Measurements from ENCODE around the gene MOB3C. TPM values are rescaled to one million over a fixed set of nuclear protein-coding genes. Genes with fewer than 3 reads are reported as not detected.

MOB3C gene
- polyA plus RNA-seq, 1 experiment: 11.9 TPM

GRCh38 chr1:46589529-46589928 is 27.1 kb downstream of the MOB3C start:
- CTCF ChIA-PET: no interaction called here
- DNase-seq (ENCODE audit: low read depth, low spot score): no peak
- no peak overlapping the region for H3K27ac ChIP-seq (ENCODE audit: low read depth, low read length)
- H3K27me3 ChIP-seq (ENCODE audit: control insufficient read depth, insufficient read depth, low read length): no peaks in the 10 kb centered on the region
- peaks cover 3% of the 10 kb centered on the region for H3K9me3 ChIP-seq (ENCODE audit: control insufficient read depth, insufficient read depth, low read length)
- TF ChIP-seq CTCF (IDR thresholded peaks at IDR 0.05; ENCODE audit: low read depth, low read length): no peak
- POLR2A ChIA-PET: interaction anchor here (0.6 kb wide), 1 partner anchor 216 kb away, joined by 7 read pairs; no protein-coding TSS in a partner anchor
- no peak overlapping the region for H3K4me3 ChIP-seq (ENCODE audit: low read depth, low read length)

- TF ChIP-seq CTCF (IDR thresholded peaks at IDR 0.05; ENCODE audit: low read depth, low read length): no peak
- CTCF ChIA-PET: no interaction called here
- H3K27ac ChIP-seq (ENCODE audit: low read depth, low read length): no peak overlapping the region
- no peak for DNase-seq (ENCODE audit: low read depth, low spot score)
- peaks cover 3% of the 10 kb centered on the region for H3K9me3 ChIP-seq (ENCODE audit: control insufficient read depth, insufficient read depth, low read length)
- POLR2A ChIA-PET: no interaction called here
- H3K4me3 ChIP-seq (ENCODE audit: low read depth, low read length): no peak overlapping the region
- no peaks in the 10 kb centered on the region for H3K27me3 ChIP-seq (ENCODE audit: control insufficient read depth, insufficient read depth, low read length)
Observed at GRCh38 chr1:46587069-46587468, 29.5 kb downstream of the MOB3C start.

GRCh38 chr1:46585312-46585938 is 31.2 kb downstream of the MOB3C start:
- POLR2A ChIA-PET: interaction anchor here (0.6 kb wide), 1 partner anchor 19 kb away, joined by 3 read pairs; no protein-coding TSS in a partner anchor
- H3K4me3 ChIP-seq (ENCODE audit: low read depth, low read length): no peak overlapping the region
- no peak for TF ChIP-seq CTCF (IDR thresholded peaks at IDR 0.05; ENCODE audit: low read depth, low read length)
- peaks cover 3% of the 10 kb centered on the region for H3K9me3 ChIP-seq (ENCODE audit: control insufficient read depth, insufficient read depth, low read length)
- CTCF ChIA-PET: interaction anchor here (0.6 to 1.0 kb wide), 3 partner anchors 41 to 960 kb away, joined by 3 to 4 read pairs (median 3); no protein-coding TSS in a partner anchor
- H3K27me3 ChIP-seq (ENCODE audit: control insufficient read depth, insufficient read depth, low read length): no peaks in the 10 kb centered on the region
- H3K27ac ChIP-seq (ENCODE audit: low read depth, low read length): no peak overlapping the region
- no peak for DNase-seq (ENCODE audit: low read depth, low spot score)

- Histone ChIP-seq H3K9me3 (ENCODE audit: control insufficient read depth, insufficient read depth, low read length) (no peaks in the 10 kb centered on the region), H3K27ac (ENCODE audit: low read depth, low read length) (no peak overlapping the region), H3K4me3 (ENCODE audit: low read depth, low read length) (no peak overlapping the region), H3K27me3 (ENCODE audit: control insufficient read depth, insufficient read depth, low read length) (no peaks in the 10 kb centered on the region)
- no peak for DNase-seq (ENCODE audit: low read depth, low spot score)
- ChIA-PET CTCF (interaction anchor here (1.1 kb wide), 1 partner anchor 177 kb away, joined by 6 read pairs; no protein-coding TSS in a partner anchor), POLR2A (no interaction called here)
- TF ChIP-seq CTCF (IDR thresholded peaks at IDR 0.05; ENCODE audit: low read depth, low read length): no peak
Observed at GRCh38 chr1:46583494-46583893, 33.1 kb downstream of the MOB3C start.

- POLR2A ChIA-PET: no interaction called here
- CTCF ChIA-PET: no interaction called here
- Histone ChIP-seq H3K9me3 (ENCODE audit: control insufficient read depth, insufficient read depth, low read length) (no peaks in the 10 kb centered on the region), H3K27me3 (ENCODE audit: control insufficient read depth, insufficient read depth, low read length) (no peaks in the 10 kb centered on the region), H3K27ac (ENCODE audit: low read depth, low read length) (no peak overlapping the region), H3K4me3 (ENCODE audit: low read depth, low read length) (no peak overlapping the region)
- no peak for DNase-seq (ENCODE audit: low read depth, low spot score)
- TF ChIP-seq CTCF (IDR thresholded peaks at IDR 0.05; ENCODE audit: low read depth, low read length): no peak
Observed at GRCh38 chr1:46582972-46583371, 33.6 kb downstream of the MOB3C start.

Measured in AG04450 (cell line).